ENCODE measurements around the gene CR1.
"Not testable (repeated sequence)": the region's sequence is repeated elsewhere in the genome, so short reads cannot be mapped to it uniquely, and the experiment has no call there.

DNA sequence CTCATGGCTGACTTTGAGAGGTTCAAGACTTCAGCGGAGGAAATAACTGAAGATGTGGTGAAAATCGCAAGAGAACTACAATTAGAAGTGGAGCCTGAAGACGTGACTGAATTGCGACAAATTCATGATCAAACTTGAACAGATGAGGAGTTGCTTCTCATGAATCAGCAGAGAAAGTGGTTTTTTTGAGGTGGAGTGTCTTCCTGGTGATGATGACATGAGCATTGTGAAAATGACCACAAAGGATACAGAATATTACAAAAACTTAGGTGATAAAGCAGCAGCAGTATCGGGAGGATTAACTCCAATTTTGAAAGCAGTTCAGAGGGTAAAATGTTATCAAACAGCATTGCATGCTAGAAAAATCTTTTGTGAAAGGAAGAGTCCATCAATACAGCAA is 58.9 kb downstream of the CR1 start:
- not testable (repeated sequence) for TF ChIP-seq CTCF, POLR2A (IDR thresholded peaks at IDR 0.05)

Data from testis (tissue), 2 donors.